SIG-M5 treated with dmso at 0.1 percent for 504 hours (cell line): ENCODE results near the gene PIGS.
"Not testable (repeated sequence)": the region's sequence is repeated elsewhere in the genome, so short reads cannot be mapped to it uniquely, and the experiment has no call there.

ENCODE experiments used
- DNase-seq: peaks from one replicate; lab custom pipeline; 2025; ENCODE audit not compliant: unreplicated experiment; lab: John Stamatoyannopoulos, UW

PIGS gene

DNA sequence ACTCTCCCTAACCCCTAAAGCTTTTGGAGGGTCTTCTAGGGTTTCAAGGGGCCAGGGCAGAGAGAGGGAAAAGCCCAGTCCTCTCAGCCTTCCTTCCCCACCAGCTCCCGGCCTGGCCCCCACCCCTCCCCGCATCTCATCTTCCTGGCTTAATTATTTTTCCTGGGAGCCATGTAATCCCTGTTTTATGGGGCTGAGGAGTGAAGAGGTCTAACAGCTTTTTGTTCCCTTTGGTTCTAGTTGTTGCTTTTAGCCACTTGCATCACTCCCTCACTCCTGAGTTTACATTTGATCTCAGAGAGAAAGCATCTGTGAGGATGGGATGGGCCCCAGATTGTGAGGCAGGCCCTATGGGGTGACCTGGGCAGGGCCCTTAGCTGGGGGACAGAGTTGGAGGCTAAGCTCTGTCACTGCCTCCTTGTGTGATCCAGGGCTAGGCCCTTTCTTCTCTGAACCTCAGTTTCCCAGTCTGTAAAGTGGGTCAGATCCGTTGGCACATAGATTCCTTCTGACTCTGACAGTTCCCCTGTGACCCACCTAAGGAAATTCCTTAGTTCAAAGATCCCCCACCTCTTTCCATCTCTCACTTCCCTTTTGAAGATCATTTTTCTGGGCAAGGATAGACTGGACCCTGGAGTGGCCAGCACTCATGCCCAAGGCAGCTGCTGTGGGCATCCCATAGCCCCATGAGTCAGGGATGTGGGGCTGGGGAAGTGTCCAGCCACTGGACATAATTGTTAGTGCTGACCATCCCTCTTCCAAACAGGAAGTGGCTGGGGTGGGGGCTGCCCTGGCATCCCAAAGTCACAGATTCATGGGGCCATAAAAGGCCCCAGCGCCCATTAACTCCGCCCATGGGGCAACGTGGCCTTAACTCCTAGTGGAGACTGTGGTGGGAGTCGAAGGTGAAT lies 39.0 kb downstream of the PIGS start:
- no peak for DNase-seq

- no peak for DNase-seq
Observed at GRCh38 chr17:28530926-28531325, 40.4 kb downstream of the PIGS start.

GRCh38 chr17:28530250-28530649 lies 41.1 kb downstream of the PIGS start:
- no peak for DNase-seq

DNA sequence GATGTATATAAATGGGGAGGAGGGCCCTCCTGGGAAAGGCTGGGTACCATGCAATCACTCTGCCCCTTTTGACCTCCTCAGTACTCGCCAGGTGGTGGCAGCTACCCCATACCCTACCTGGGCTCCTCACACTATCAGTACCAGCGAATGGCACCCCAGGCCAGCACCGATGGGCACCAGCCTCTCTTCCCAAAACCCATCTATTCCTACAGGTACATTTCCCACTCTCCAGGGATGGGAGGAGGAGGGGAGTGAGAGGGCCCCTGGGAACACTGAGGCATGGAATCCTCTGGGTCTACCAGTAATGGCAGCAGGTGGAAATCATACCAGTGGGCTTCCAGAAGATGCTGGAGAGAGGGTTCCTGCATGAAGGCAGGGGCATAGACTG lies 42.3 kb downstream of the PIGS start:
- no peak for DNase-seq

DNA sequence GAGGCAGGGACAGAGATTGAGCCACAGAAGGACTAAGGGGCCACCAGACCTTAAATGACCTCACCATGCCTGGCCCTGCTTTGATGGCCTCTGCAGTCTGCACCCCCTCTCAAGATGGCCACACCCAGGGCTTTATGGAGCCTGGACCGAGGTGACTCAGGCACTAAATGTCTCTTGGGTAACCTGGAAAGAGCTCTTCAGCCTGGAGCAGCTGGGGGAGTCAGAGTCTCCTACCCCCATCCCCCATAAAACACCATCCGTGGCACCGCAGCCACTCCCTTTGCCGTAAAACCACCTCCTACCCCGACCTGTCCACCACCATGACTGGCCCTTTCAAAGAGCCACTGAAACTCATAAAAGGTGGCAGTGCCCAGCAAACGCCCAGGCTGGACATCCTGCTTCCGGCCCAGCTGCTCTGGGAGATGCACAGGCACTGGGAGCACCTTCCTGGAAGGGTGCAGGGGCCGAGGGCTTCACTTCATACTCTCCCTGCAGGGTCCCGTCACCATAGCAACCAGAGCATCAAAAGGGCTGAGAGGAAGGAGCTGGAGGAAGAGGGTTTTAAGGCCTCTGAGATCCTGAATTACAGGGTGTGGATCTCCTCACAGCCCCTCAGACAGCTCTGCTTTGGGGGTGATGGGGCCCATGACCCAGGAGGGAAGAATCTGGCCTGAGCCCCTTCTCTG lies 42.9 kb downstream of the PIGS start:
- DNase-seq = no peak

GRCh38 chr17:28527859-28528258 lies 43.5 kb downstream of the PIGS start:
- DNase-seq = no peak

DNA sequence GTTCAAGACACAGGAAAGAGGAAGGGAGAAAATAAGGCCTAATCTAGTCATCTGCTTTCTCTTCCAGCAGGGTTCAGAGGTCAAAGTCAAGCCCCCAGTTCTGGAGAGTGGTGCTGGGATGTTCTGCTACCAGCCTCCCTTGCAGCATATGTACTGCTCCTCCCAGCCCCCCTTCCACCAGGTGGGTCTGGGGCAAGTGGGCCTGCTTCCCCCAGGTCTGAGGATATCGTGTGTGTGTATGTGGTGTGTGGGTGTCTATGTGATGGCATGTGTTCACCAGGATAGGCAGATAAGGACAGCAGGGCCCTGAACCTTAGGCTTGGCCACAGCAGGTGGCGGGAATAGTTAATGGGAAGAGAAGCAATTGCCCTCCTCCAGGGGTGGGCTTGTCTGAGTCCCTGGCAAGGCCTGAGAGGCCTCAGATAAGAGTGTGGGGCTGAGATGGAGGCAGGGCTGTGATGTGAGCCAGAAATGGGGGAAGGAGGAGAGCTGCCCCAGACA lies 44.1 kb downstream of the PIGS start:
- DNase-seq = no peak

DNA sequence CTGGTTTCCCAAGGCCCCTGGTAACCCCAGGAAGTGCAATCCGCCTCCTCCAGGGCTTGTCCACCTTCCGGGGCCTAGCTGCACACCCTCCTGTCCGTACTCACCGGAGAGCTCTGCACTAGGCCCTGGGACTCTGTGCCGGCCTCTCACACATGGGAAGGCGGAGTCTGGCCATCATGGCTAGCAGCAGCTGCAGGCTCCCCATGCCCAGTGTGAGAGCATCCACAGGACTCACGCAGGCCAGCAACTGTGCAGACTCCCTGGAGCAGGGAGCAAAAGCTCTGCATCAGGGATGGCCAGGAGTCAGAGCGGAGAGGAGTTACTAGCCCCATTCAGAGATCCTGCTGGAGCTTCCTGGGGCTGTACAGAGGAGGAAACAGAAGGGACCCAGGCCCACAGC lies 44.9 kb downstream of the PIGS start:
- no peak for DNase-seq

- DNase-seq = peak; percentile 49
Observed at GRCh38 chr17:28524476-28525424, 46.6 kb downstream of the PIGS start.

GRCh38 chr17:28523876-28524275 lies 47.4 kb downstream of the PIGS start:
- no peak for DNase-seq

DNA sequence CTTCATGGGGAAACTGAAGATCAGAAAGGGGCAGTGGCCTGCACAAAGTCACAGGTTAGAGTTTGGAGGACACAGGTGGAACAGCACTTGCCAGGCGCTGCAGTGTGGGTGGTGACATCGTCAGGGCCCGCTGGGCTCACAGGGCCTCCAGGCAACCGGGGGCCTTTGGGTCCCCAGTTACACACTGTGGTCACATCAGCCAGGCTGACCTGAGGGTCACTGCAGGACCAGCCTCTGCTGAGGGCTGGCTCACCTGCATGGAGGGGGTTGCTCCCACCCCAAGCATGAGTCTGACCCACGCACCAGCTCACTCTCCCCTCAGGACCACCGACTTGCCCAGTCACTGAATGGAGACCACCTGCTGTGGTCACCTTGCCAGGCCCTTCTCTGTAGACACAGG lies 48.1 kb downstream of the PIGS start:
- no peak for DNase-seq

DNA sequence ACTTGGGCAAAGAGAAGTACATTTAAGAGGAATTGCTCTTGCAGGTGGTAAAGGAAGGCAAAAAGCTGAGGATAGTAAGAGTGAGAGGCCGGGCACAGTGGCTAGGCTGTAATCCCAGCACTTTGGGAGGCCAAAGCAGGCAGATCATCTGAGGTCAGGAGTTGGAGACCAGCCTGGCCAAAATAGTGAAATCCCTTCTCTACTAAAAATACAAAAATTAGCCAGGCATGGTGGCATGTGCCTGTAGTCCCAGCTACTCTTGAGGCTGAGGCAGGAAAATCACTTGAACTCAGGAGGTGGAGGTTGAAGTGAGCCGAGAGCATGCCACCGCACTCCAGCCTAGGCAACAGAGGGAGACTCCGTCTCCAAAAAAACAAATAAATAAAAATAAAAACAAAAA lies 49.0 kb downstream of the PIGS start:
- not testable (repeated sequence) for DNase-seq

GRCh38 chr17:28521311-28522085 lies 49.8 kb downstream of the PIGS start:
- DNase-seq = no peak

- DNase-seq = no peak
Observed at GRCh38 chr17:28520687-28521086, 50.6 kb downstream of the PIGS start.

DNA sequence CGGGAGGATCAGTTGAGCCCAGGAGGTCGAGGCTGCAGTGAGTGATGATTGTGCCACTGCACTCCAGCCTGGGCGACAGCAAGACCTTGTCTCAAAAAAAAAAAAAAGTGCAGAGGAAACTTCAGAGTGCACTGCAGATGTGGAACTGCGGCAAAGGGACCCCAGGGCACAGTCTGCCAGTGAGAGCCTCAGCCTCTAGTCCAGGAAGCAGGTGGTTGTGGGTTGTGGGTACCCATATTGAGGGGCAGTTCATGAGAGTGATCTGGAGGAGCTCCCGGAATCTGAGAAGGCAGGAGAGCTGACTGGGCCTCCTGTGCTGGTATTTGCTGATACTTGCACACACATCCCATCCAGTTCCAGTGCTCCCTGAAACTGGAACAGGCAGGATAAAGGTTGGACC lies 52.1 kb downstream of the PIGS start:
- no peak for DNase-seq

DNA sequence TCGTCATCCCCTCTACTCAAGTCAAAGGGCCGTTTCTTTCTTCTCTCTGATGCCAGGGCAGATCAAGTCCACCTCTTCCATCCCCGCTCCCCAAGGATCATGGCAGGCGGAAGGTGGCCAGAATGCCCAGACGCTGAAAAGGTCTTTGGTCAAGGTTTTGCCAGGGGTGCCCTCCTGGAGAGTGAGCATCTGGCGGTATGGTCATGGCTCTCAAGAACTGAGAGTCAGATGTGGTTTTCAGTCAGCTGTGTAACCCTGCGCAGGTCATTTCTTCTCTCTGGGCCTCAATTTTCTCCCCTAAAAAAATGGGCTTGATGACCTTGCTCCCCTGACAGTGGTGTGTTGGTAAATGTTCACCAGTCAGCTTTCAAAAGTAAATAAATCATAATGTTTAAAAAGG lies 52.7 kb downstream of the PIGS start:
- DNase-seq = no peak

GRCh38 chr17:28518132-28518531 lies 53.2 kb downstream of the PIGS start:
- peak; percentile 87 for DNase-seq

- no peak for DNase-seq
Observed at GRCh38 chr17:28515518-28515917, 55.8 kb downstream of the PIGS start.

- DNase-seq = no peak
Observed at GRCh38 chr17:28514561-28515002, 56.7 kb downstream of the PIGS start.

- no peak for DNase-seq
Observed at GRCh38 chr17:28513476-28513875, 57.8 kb downstream of the PIGS start.
